Measurements from ENCODE around the gene DPP3.
A peak's percentile ranks its signal among the peaks of the same experiment; 100 is the strongest.

The DPP3 gene

DNA sequence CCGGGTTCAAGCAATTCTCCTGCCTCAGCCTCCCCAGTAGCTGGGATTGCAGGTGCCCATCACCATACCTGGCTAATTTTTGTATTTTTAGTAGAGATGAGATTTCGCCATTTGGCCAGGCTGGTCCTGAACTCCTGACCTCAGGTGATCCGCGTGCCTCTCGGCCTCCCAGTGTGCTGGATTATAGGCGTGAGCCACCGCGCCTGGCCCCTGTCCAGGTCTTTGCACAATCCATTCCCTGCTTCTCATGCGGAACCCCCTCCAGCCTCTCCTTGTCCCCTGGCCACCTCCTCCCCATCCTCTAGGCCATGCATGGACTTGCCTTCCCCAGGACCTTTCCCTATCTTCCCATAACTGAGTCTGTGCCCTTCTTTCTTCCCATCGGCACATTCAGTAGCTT lies 8.7 kb downstream of the DPP3 start:
- DNase-seq, result peak; percentile 38

GRCh38 chr11:66489636-66490035 lies 9.4 kb downstream of the DPP3 start:
- peak; percentile 96 for DNase-seq

DNA sequence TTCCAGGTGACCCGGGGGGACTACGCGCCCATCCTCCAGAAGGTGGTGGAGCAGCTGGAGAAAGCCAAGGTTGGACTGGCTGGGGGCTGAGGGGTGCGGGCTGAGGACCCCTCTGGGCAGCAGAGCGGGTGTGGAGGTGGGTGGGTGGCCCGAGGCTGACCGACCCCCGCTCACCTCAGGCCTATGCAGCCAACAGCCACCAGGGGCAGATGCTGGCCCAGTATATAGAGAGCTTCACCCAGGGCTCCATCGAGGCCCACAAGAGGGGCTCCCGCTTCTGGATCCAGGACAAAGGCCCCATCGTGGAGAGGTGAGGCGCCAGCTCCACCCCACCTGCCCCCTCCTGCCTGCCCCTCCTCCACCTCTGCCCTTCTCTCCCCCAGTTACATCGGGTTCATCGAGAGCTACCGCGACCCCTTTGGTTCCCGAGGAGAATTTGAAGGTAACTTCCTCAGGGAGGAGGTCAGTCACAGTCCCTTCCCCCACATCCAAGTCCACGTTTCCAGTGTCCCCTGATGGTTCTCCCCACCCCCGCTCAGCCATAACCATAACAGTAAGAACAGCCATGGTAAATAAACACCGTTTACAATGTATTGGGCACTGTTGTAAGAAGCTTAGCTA lies 11.2 kb downstream of the DPP3 start:
- no peak for DNase-seq

DNA sequence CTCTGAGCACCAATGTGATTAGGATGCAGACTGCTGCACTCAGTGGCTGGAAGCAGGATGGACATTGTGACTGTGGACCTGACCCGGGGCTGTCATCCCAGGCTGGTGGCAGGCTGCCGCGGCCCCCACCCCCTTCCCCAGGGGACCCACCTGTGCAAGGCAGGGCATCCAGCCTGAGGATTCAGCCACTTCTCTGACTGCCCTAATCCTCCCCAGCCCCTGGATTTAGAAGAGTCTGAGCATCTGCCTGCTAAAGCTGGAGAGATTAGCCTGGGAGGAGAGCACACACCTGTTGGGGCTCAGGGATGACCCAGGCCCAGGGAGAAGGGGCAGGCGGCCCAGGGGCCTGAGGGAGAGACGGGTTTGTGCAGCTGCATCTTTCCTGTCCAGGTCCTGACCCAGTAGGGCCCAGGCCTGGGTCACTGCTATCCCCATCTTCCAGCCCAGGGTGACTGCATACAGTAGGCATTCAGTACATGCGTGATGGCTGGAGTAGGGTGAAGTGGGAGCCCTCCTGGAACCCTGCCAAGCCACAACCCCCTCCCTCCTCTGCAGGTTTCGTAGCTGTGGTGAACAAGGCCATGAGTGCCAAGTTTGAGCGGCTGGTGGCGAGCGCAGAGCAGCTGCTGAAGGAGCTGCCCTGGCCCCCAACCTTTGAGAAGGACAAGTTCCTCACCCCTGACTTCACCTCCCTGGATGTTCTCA lies 12.1 kb downstream of the DPP3 start:
- no peak for DNase-seq

DNA sequence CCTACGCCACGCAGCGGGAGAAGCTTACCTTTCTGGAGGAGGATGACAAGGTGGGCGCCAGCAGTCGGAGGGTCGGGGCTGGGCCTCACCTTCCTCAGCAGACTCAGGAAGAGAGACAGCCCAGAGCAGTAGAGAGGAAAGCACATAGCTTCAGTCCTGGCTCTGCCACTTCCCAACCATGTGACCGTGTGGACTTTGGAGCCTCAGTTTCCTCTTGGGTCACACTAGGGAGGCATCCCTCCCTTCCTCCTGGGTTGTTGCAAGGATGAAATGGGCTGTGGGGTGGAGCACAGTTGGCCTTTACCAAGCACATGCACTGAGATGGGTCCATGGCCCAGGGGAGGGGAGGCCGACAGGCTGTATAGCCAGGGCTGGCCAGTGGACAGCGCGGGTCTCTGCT lies 12.9 kb downstream of the DPP3 start:
- DNase-seq, result no peak

GRCh38 chr11:66494458-66494857 lies 14.2 kb downstream of the DPP3 start:
- DNase-seq, result no peak

- no peak for DNase-seq
Measured at GRCh38 chr11:66494935-66495334, 14.7 kb downstream of the DPP3 start.

DNA sequence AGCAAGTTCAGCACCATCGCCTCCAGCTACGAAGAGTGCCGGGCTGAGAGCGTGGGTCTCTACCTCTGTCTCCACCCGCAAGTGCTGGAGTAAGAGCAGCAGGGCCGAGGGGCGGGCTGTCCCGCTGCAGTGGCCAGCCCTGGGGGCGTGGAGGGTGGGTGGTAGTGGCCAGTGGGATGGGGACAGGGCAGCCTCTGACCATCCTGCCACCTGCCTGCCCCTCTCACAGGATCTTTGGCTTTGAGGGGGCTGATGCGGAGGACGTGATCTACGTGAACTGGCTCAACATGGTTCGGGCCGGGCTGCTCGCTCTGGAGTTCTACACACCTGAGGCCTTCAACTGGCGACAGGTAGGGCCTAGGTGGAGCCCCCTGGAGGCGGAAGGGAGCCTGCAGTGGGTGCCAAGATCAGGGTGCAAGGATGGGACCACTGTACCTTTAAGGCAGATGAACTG lies 15.2 kb downstream of the DPP3 start:
- no peak for DNase-seq

DNA sequence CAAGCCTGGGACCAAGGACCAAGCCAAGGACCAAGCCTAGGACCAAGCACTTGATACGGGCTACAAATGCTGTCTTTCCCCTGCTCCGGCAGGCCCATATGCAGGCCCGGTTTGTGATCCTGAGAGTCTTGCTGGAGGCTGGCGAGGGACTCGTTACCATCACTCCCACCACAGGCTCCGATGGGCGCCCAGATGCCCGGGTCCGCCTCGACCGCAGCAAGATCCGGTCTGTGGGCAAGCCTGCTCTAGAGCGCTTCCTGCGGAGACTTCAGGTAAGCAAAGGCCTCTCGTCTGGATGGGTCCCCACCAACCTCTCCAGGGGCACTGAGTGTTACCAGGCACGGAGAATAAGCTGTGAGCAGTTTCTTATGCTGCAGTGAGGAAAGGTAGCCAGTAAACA lies 17.0 kb downstream of the DPP3 start:
- DNase-seq, result no peak

DNA sequence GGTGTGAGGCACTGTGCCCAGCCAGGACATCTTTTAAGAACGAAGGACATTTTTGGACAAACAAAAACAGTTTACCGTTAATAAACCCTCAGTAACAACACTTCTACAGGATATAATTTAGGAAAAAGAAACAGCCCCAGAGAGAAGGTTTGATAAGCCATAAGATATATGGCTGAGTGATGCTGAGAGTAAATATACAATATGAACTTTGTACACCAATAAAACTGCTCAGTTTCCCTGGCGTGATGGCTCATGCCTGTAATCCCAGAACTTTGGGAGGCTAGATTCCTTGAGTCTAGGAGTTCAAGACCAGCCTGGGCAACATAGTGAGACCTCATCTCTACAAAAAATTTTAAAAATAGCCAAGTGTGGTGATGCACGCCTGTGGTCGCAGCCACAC lies 18.3 kb downstream of the DPP3 start:
- no peak for DNase-seq

DNA sequence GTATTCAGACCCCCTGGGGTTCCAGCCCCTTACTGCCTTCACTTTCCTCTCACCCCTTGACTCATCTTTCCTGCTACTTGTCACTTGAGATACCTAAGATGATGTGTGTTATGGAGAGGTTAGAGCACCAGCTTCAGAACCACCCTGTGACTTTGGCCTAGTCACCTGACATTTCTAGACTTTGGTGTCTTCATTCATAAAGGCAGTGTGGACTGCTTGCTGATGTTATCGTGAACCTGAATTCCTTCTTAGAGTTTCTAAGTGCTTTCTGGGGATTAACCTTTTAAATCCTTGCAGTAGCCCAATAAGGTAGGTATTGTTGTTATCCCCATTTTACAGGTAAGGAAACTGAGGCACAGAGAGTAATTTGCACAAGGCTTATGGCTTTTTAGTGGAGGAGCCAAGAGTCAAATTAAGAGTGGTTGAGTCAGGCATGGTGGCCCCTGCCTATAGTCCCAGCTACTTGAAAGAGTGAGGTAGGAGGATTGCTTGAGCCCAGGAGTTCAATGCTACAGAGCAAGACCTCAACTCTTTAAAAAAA lies 25.1 kb downstream of the DPP3 start:
- DNase-seq, result no peak

DNA sequence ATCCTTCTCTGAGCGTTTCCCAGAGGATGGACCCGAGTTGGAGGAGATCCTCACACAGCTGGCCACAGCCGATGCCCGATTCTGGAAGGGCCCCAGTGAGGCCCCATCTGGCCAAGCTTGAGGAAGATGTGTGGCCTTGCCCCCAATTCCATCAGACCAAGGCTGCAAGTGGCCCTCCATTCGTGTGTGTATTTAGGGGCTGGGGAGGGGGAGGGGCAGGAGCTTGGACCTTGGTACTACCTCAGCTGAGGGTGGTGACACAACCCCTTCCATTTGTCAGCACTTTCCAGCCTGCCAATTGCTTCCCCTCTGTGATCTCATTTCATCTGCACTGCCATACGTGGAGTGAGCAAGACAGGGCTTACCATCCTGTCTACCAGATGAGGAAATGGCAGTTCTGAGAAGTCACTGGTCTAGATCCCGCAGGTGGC lies 28.9 kb downstream of the DPP3 start:
- no peak for DNase-seq

GRCh38 chr11:66510271-66510989 lies 30.2 kb downstream of the DPP3 start, which contains the start of gene BBS1:
Gene BBS1, plus strand, starts transcription at chr11:66510635. Its CDS starts 25 bp downstream, at chr11:66510660.
- peak; percentile 72 for DNase-seq

- no peak for DNase-seq
Measured at GRCh38 chr11:66510990-66511339, 30.7 kb downstream of the DPP3 start.

GRCh38 chr11:66523611-66524010 lies 43.4 kb downstream of the DPP3 start:
- DNase-seq, result no peak

DNA sequence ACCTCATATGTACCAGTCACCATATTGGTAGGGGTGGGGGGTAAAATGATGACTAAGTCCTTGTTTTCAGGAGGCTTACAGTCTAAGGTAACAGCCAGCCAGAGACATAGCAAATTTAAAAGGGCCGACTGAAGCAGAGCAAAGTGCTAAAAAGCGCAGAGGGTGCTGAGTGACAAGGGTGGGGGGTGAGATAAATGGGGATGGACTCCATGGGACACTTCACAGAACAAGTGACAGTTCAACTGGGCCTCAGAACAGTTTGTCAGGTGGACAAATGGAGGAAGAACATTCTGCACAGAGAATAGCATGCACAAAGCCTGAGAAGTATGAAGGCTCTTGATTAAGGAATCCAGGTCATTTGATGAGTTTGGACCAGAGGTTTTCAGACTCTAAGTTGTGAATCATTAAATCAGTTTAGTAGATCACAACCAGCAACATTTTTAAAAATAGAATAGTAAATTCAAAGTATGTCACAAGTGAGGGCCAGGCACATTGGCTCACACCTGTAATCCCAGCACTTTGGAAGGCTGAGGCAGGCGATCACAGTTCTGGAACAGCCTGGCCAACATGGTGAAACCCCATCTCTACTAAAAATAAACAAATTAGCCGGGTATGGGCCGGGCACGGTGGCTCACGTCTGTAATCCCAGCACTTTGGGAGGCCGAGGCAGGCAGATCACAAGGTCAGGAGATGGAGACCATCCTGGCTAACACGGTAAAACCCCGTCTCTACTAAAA lies 44.2 kb downstream of the DPP3 start:
- DNase-seq, result no peak

DNA sequence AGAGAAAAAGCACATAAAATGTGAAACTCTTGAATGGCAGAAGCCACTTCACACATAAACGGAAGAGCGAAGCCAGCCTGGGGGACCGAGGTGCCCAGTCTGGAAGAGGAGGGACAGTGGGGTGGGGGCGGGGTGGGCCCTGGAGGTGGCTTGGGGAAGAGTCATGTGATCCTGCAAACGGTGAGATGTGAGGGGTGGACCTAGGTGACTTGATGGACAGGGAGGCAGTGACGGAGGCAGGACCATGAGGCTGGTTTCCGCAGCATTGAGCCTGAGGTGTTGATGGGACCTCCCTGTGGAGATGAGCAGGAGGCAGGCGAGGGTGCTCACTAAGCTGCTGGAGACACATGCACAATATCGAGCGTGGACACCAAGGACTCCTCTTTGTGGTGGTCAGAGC lies 48.8 kb downstream of the DPP3 start:
- DNase-seq, result no peak

DNA sequence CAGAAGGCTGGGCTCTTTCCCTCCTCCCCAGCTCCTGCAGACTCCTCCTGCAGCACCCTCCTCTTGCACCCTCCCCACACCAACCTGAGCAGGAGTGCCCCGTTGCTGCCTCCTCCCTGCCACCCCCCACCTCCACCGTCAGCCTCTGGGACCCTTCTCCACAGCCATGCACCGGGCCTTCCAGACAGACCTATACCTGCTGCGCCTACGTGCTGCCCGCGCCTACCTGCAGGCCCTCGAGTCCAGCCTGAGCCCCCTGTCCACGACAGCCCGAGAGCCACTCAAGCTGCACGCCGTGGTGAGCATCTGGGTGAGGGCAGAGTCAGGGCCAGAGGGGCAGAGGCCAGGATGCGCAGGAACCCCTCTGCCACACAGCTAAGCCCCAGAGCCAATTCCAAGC lies 49.4 kb downstream of the DPP3 start:
- DNase-seq, result no peak

GRCh38 chr11:66530927-66531709 lies 50.9 kb downstream of the DPP3 start:
- DNase-seq, result no peak

GRCh38 chr11:66531841-66532240 lies 51.6 kb downstream of the DPP3 start:
- DNase-seq, result no peak

DNA sequence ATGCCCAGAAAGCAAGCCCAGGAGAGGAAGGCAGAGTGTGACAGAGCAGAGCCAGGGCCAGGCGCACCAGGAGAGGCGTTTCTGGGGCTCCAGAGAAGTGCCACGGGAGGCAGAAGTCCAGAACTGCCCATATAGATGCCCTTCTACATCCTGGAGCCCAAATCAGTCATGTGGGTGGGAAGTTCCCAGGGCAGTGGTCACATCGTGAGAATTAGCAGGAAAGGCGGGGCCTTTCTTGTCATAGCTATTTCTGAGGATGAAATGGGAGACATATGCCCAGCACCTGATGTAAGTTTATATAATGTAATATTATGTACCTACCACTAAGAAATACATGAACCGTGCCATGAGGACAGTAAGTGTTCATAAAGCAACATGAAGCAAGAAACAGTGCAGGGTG lies 52.5 kb downstream of the DPP3 start:
- DNase-seq, result no peak

- no peak for DNase-seq
Measured at GRCh38 chr11:66539170-66539869, 59.1 kb downstream of the DPP3 start.

Measured in NCI-H774 (cell line).